Measurements from ENCODE around the gene SDCBP2.

SDCBP2 gene

GRCh38 chr20:1338801-1339200 lies 9.9 kb upstream of the SDCBP2 start:
- TF ChIP-seq CTCF (IDR thresholded peaks at IDR 0.05), result no peak
- Histone ChIP-seq H3K27ac (no peak overlapping the region), H3K4me3 (no peak overlapping the region)
- DNase-seq (ENCODE audit: low spot score), result no peak

- peak overlapping the region in 1 of 2 donors; percentile 60 for H3K27ac ChIP-seq
- no peak for DNase-seq (ENCODE audit: low spot score)
- TF ChIP-seq CTCF (IDR thresholded peaks at IDR 0.05), result no peak
- H3K4me3 ChIP-seq, result no peak overlapping the region
Measured at GRCh38 chr20:1338096-1338495, 9.2 kb upstream of the SDCBP2 start.

- DNase-seq (ENCODE audit: low spot score), result no peak
- H3K4me3 ChIP-seq, result no peak overlapping the region
- peak overlapping the region in 1 of 2 donors; percentile 60 for H3K27ac ChIP-seq
- TF ChIP-seq CTCF (IDR thresholded peaks at IDR 0.05), result no peak
Measured at GRCh38 chr20:1337441-1337840, 8.5 kb upstream of the SDCBP2 start.

GRCh38 chr20:1336699-1337367 lies 7.9 kb upstream of the SDCBP2 start:
- Histone ChIP-seq H3K27ac (peak overlapping the region in 1 of 2 donors; percentile 60), H3K4me3 (peak overlapping the region; percentile 46)
- no peak for DNase-seq (ENCODE audit: low spot score)
- no peak for TF ChIP-seq CTCF (IDR thresholded peaks at IDR 0.05)

- TF ChIP-seq CTCF (IDR thresholded peaks at IDR 0.05), result no peak
- no peak for DNase-seq (ENCODE audit: low spot score)
- Histone ChIP-seq H3K4me3 (no peak overlapping the region), H3K27ac (peak overlapping the region in 1 of 2 donors; percentile 60)
Measured at GRCh38 chr20:1335961-1336698, 7.2 kb upstream of the SDCBP2 start.

GRCh38 chr20:1334761-1335160 lies 5.8 kb upstream of the SDCBP2 start:
- Histone ChIP-seq H3K4me3 (no peak overlapping the region), H3K27ac (no peak overlapping the region)
- DNase-seq (ENCODE audit: low spot score), result no peak
- no peak for TF ChIP-seq CTCF (IDR thresholded peaks at IDR 0.05)

GRCh38 chr20:1334370-1334731 lies 5.4 kb upstream of the SDCBP2 start:
- no peak for DNase-seq (ENCODE audit: low spot score)
- no peak for TF ChIP-seq CTCF (IDR thresholded peaks at IDR 0.05)
- H3K4me3 ChIP-seq, result no peak overlapping the region
- H3K27ac ChIP-seq, result no peak overlapping the region
